HepG2 (cell line): ENCODE results near the gene CCDC69. TPM values are rescaled to one million over a fixed set of nuclear protein-coding genes. Genes with fewer than 3 reads are reported as not detected.

Source experiments
- ATAC-seq: fragments of 200-7000 bp; cut with Tn5 transposase; 3 replicates; pipeline ENCODE4 v1.9.1; 2020; ENCODE audit warnings: mild to moderate bottlenecking, moderate library complexity
- BruUV-seq: library from RNA; stranded (reverse); fragments of 400-500 nt; replicated peaks from 2 replicates; lab custom pipeline; 2021; lab: Mats Ljungman, UMichigan
- CTCF ChIA-PET: fragments of 300-600 bp; formaldehyde crosslinking; extraction: SDS; loops from one replicate; lab custom pipeline; 2021; ENCODE audit warnings: low total read pairs, inconsistent platforms, low intra/inter-chr PET ratio; lab: Yijun Ruan, JAX
- POLR2A ChIA-PET: fragments of 350-600 bp; sonication (Branson Sonifier 250); formaldehyde crosslinking; loops from one replicate; lab custom pipeline; 2020; ENCODE audit warnings: antibody characterized with exemption, inconsistent platforms; lab: Yijun Ruan, JAX
- DNase-seq: peaks from one replicate; pipeline ENCODE4 v3.0.0-alpha.2; 2015; ENCODE audit warnings: low spot score
- FAIRE-seq: peaks from 3 replicates; lab custom pipeline; 2011; peaks lifted over from hg19 to GRCh38; lab: Jason Lieb, UNC
- H2AFZ ChIP-seq: one replicate; pipeline ENCODE4 v1.6.1; 2011; ENCODE audit warnings: low read length, inconsistent platforms
- H3K27ac ChIP-seq: fragments of 300-600 bp; 3 replicates; pipeline ENCODE4 v1.8.0; 2011; ENCODE audit warnings: mixed run types, mild to moderate bottlenecking, mixed read lengths, low read length, inconsistent platforms; ENCODE audit not compliant: insufficient read depth; ENCODE audit errors: extremely low read length
- H3K27me3 ChIP-seq, 2 experiments: fragments of 200-600 bp in 1 of 2; 2 replicates in 1 of 2; 3 replicates in 1 of 2; pipeline versions ENCODE4 v1.6.0 to v1.8.0; 2011; ENCODE audit warnings: low read length in 2 of 2, mild to moderate bottlenecking in 2 of 2, moderate library complexity in 2 of 2, inconsistent platforms in 1 of 2; ENCODE audit not compliant: insufficient read depth in 2 of 2, control insufficient read depth in 1 of 2
- H3K36me3 ChIP-seq, 2 experiments: fragments of 200-600 bp in 1 of 2; replicated peaks in 1 of 2; 2 replicates in 1 of 2; 3 replicates in 1 of 2; pipeline versions ENCODE4 v1.5.1 to v1.8.0; 2011; ENCODE audit warnings: low read length in 2 of 2, inconsistent platforms in 1 of 2; ENCODE audit not compliant: insufficient read depth in 2 of 2, control insufficient read depth in 1 of 2
- H3K4me1 ChIP-seq: 2 replicates; pipeline ENCODE4 v1.5.1; 2012; ENCODE audit warnings: low read length, inconsistent platforms; ENCODE audit not compliant: insufficient read depth
- H3K4me2 ChIP-seq: 2 replicates; pipeline ENCODE4 v1.6.0; 2011; ENCODE audit warnings: low read depth, low read length, inconsistent platforms
- H3K4me3 ChIP-seq, 3 experiments: fragments of 200-600 bp in 1 of 3; sonication (generic), shearing (Covaris generic) in 1 of 3; replicated peaks in 1 of 3; 2 replicates each; pipeline ENCODE4 v1.5.1; 2011 to 2016; ENCODE audit warnings: low read length in 3 of 3, inconsistent platforms in 2 of 3, low read depth in 2 of 3, mild to moderate bottlenecking in 2 of 3, control low read depth in 1 of 3, mixed read lengths in 1 of 3; ENCODE audit not compliant: insufficient read depth in 1 of 3
- H3K79me2 ChIP-seq: one replicate; pipeline ENCODE4 v1.6.1; 2011; ENCODE audit warnings: low read length, inconsistent platforms; ENCODE audit not compliant: insufficient read depth
- H3K9ac ChIP-seq: 2 replicates; pipeline ENCODE4 v1.6.0; 2011; ENCODE audit warnings: mild to moderate bottlenecking, low read depth, low read length, inconsistent platforms; ENCODE audit not compliant: insufficient read depth
- H3K9me3 ChIP-seq: 2 replicates; pipeline ENCODE4 v1.5.1; 2012; ENCODE audit warnings: mild to moderate bottlenecking, low read length
- H4K20me1 ChIP-seq: 2 replicates; pipeline ENCODE4 v1.6.0; 2011; ENCODE audit warnings: inconsistent platforms, mild to moderate bottlenecking, low read length, moderate library complexity; ENCODE audit not compliant: insufficient read depth
- ARNTL ChIP-seq: sonication (generic); formaldehyde crosslinking; IDR thresholded peaks from 2 replicates; pipeline ENCODE4 v1.4.0; 2020; ENCODE audit warnings: mild to moderate bottlenecking, missing genetic modification reagents
- EEA1 ChIP-seq: sonication (generic); formaldehyde crosslinking; IDR thresholded peaks from 2 replicates; pipeline ENCODE4 v1.5.1; 2020; ENCODE audit warnings: mild to moderate bottlenecking, missing genetic modification reagents, borderline replicate concordance
- ELF4 ChIP-seq: sonication (generic); formaldehyde crosslinking; IDR thresholded peaks from 2 replicates; pipeline ENCODE4 v1.5.0; 2020; ENCODE audit warnings: missing genetic modification reagents, mild to moderate bottlenecking, moderate library complexity, borderline replicate concordance
- ESRRA ChIP-seq: sonication (generic); formaldehyde crosslinking; IDR thresholded peaks from 2 replicates; pipeline ENCODE4 v1.5.1; 2020; ENCODE audit warnings: mild to moderate bottlenecking, low read depth, missing genetic modification reagents
- MED13 ChIP-seq: sonication (generic); formaldehyde crosslinking; IDR thresholded peaks from 2 replicates; pipeline ENCODE4 v1.5.0; 2020; ENCODE audit warnings: missing genetic modification reagents
- MEF2D ChIP-seq: sonication (generic); formaldehyde crosslinking; IDR thresholded peaks from 2 replicates; pipeline ENCODE4 v1.5.1; 2020; ENCODE audit warnings: mild to moderate bottlenecking, missing genetic modification reagents
- SAP130 ChIP-seq: IDR thresholded peaks from 2 replicates; pipeline ENCODE4 v1.6.1; 2016; ENCODE audit warnings: low read depth
- ZBTB7B ChIP-seq: sonication (generic); formaldehyde crosslinking; IDR thresholded peaks from 2 replicates; pipeline ENCODE4 v1.4.0; 2020; ENCODE audit warnings: missing genetic modification reagents
- ZFP36L1 ChIP-seq: sonication (generic); formaldehyde crosslinking; IDR thresholded peaks from 2 replicates; pipeline ENCODE4 v1.8.0; 2022; ENCODE audit warnings: mild to moderate bottlenecking, missing genetic modification reagents, moderate library complexity
- ZGPAT ChIP-seq: IDR thresholded peaks from 2 replicates; pipeline ENCODE4 v1.6.1; 2016; ENCODE audit warnings: mild to moderate bottlenecking
- ZMYM2 ChIP-seq: sonication (generic); formaldehyde crosslinking; IDR thresholded peaks from 2 replicates; pipeline ENCODE4 v1.8.0; 2022; ENCODE audit warnings: mild to moderate bottlenecking, missing genetic modification reagents
- ZNF207 ChIP-seq: fragments of 450-650 bp; IDR thresholded peaks from 2 replicates; pipeline ENCODE4 v1.6.1; 2016; ENCODE audit warnings: antibody characterized with exemption, borderline replicate concordance
- ZNF256 ChIP-seq: sonication (generic); formaldehyde crosslinking; conservative IDR thresholded peaks from 2 replicates; pipeline ENCODE4 v1.4.0; 2020; ENCODE audit warnings: missing genetic modification reagents
- ZNF280B ChIP-seq: sonication (generic); formaldehyde crosslinking; IDR thresholded peaks from 2 replicates; pipeline ENCODE4 v1.5.0; 2020; ENCODE audit warnings: missing genetic modification reagents, mild to moderate bottlenecking, borderline replicate concordance
- ZNF382 ChIP-seq: sonication (generic); formaldehyde crosslinking; IDR thresholded peaks from 2 replicates; pipeline ENCODE4 v1.5.0; 2020; ENCODE audit warnings: missing genetic modification reagents, mild to moderate bottlenecking, borderline replicate concordance
- ZNF687 ChIP-seq: sonication (generic); formaldehyde crosslinking; IDR thresholded peaks from 2 replicates; pipeline ENCODE4 v1.5.1; 2020; ENCODE audit warnings: mild to moderate bottlenecking, missing genetic modification reagents, moderate library complexity
- ZSCAN20 ChIP-seq: sonication (generic); formaldehyde crosslinking; IDR thresholded peaks from 2 replicates; pipeline ENCODE4 v1.4.0; 2020; ENCODE audit warnings: missing genetic modification reagents, mild to moderate bottlenecking, borderline replicate concordance
- WGBS: methylation state at CpG from one replicate; pipeline ENCODE4 v1.1.6; 2017; ENCODE audit warnings: low lambda C conversion rate; 5-methylcytosine and 5-hydroxymethylcytosine counted together
- in situ Hi-C: cut with HindIII; loops from 2 replicates; pipeline ENCODE4 v1.10.0; 2017; ENCODE audit warnings: low pct_unique_long_range_greater_than_20kb; ENCODE audit not compliant: extremely low pct_ligation_motif_present
- intact Hi-C: fragments of 100-400 bp; cut with micrococcal nuclease; formaldehyde crosslinking; loops from one replicate; pipeline ENCODE4 v1.10.0; 2022; ENCODE audit not compliant: unreplicated experiment
- polyA plus RNA-seq, 8 experiments: library from polyadenylated mRNA; depleted of rRNA in 3 of 8; stranded (reverse) in 7 of 8; unstranded in 1 of 8; fragments of >200 nt; fragmentation: Illumina TruSeq in 4 of 8; extraction: Trizol in 4 of 8; gene quantifications; 2 replicates each; pipeline versions ENCODE4 v1.2.1 to v1.2.3, GENCODE V29; 2011 to 2016; ENCODE audit warnings: low read depth in 4 of 8, missing spikeins in 1 of 8, mixed read lengths in 1 of 8; ENCODE audit not compliant: insufficient read depth in 1 of 8
- total RNA-seq, 5 experiments: library from RNA; depleted of rRNA; stranded (reverse); fragments of >200 nt; fragmentation: Illumina TruSeq; extraction: Trizol; gene quantifications; 2 replicates each; pipeline ENCODE4 v1.2.3, GENCODE V29; 2016; ENCODE audit warnings: low read depth in 1 of 5

CCDC69 gene
- total and polyA plus RNA-seq, 2 of the 13 experiments (the other 11 are each of a cell fraction or from before 2014, with no cell fraction given) = 12.2 to 45.2 TPM

- Histone ChIP-seq H3K27ac (no peak overlapping the region), H3K27me3 (no peaks in the 10 kb centered on the region; a peak in 1 of 5 replicates), H3K4me1 (peaks cover 31% of the 10 kb centered on the region), H3K4me3 (no peak overlapping the region), H3K9ac (no peak overlapping the region), H3K79me2 (no peaks in the 10 kb centered on the region), H3K9me3 (no peaks in the 10 kb centered on the region), H2AFZ (peak overlapping the region; percentile 37), H4K20me1 (no peaks in the 10 kb centered on the region), H3K4me2 (peak overlapping the region; percentile 32), H3K36me3 (no peaks in the 10 kb centered on the region)
- FAIRE-seq (peak; percentile 83), DNase-seq (peak; percentile 69), ATAC-seq (peak; percentile 91)
- intact Hi-C loops = loop anchor here (1.0 to 2.0 kb wide), 5 partner anchors 39 to 366 kb away; no protein-coding TSS in a partner anchor
- BruUV-seq = no TSS peak
- in situ Hi-C loops = loop anchor here (5.0 kb wide), 1 partner anchor 43 kb away; no protein-coding TSS in a partner anchor
- 29% methylated on average over 8 of the region's 8 CpGs for WGBS
- POLR2A ChIA-PET = interaction anchor here (1.0 to 1.7 kb wide), 2 partner anchors 39 to 59 kb away, joined by 4 to 15 read pairs; partner anchors contain the start of gene CCDC69
- CTCF ChIA-PET = interaction anchor here (1.2 to 4.9 kb wide), 4 partner anchors 38 to 117 kb away, joined by 3 to 60 read pairs (median 6); no protein-coding TSS in a partner anchor
- no peak for TF ChIP-seq ZNF280B (CRISPR knock-in tag)
- no peak for TF ChIP-seq ZNF382
- no peak for TF ChIP-seq ZNF207
- TF ChIP-seq ESRRA = 0 out of 2 replicates have a peak, but pooled peaks have one; percentile 44
- TF ChIP-seq ZNF256 (CRISPR knock-in tag) = no peak
- TF ChIP-seq ZSCAN20 (CRISPR knock-in tag) = no peak
- no peak for TF ChIP-seq ARNTL (CRISPR knock-in tag)
- no peak for TF ChIP-seq ZMYM2
- TF ChIP-seq EEA1 = no peak
- peak; percentile 14; the same call in 1 of the 2 replicates for TF ChIP-seq SAP130 (CRISPR knock-in tag)
- TF ChIP-seq ZGPAT = peak; percentile 34; the same call in 1 of the 2 replicates
- TF ChIP-seq ZNF687 = no peak
- no peak for TF ChIP-seq ELF4
- TF ChIP-seq MED13 (CRISPR knock-in tag) = no peak
- TF ChIP-seq ZBTB7B = no peak
- TF ChIP-seq MEF2D (CRISPR knock-in tag) = no peak
- no peak for TF ChIP-seq ZFP36L1
These were observed 59.1 kb downstream of the CCDC69 start for GRCh38 chr5:151164687-151165392.
